H1 (cell line): ENCODE results near the gene SERPINE2. TPM values are rescaled to one million over a fixed set of nuclear protein-coding genes. Genes with fewer than 3 reads are reported as not detected.

Experiments used
- ATF2 ChIP-seq: IDR thresholded peaks from 2 replicates; pipeline ENCODE4 v1.6.1; 2012; ENCODE audit warnings: low read length, inconsistent platforms
- BACH1 ChIP-seq: IDR thresholded peaks from 2 replicates; pipeline ENCODE4 v1.6.1; 2012; ENCODE audit warnings: low read length, improper control_type of control experiment
- CHD7 ChIP-seq: fragments of 300-600 bp; sonication (generic); IDR thresholded peaks from 2 replicates; pipeline ENCODE4 v1.7.1; 2012; ENCODE audit warnings: low read length, moderate library complexity, mild to moderate bottlenecking, inconsistent platforms; ENCODE audit not compliant: insufficient replicate concordance
- EGR1 ChIP-seq: IDR thresholded peaks from 2 replicates; pipeline ENCODE4 v1.6.1; 2011; ENCODE audit warnings: low read depth, low read length, borderline replicate concordance
- GABPA ChIP-seq: IDR thresholded peaks from 2 replicates; pipeline ENCODE4 v1.6.1; 2011; ENCODE audit warnings: mild to moderate bottlenecking, low read length, moderate library complexity, borderline replicate concordance; ENCODE audit not compliant: insufficient read depth
- RAD21 ChIP-seq, 2 experiments: IDR thresholded peaks in 1 of 2; conservative IDR thresholded peaks in 1 of 2; 2 replicates each; pipeline ENCODE4 v1.6.1; 2011; ENCODE audit warnings: low read depth in 2 of 2, low read length in 2 of 2, improper control_type of control experiment in 1 of 2, inconsistent platforms in 1 of 2, mild to moderate bottlenecking in 1 of 2, moderate library complexity in 1 of 2
- polyA plus RNA-seq, 7 experiments: library from polyadenylated mRNA; depleted of rRNA in 3 of 7; stranded (reverse) in 5 of 7; unstranded in 2 of 7; fragments of >200 nt in 5 of 7; fragments of 200-250 nt in 2 of 7; gene quantifications; 1 replicate in 5 of 7; 2 replicates in 1 of 7; 4 replicates in 1 of 7; pipeline versions ENCODE4 v1.2.1 to v1.2.3, GENCODE V29; 2011 to 2013; ENCODE audit warnings: missing spikeins in 2 of 7, mixed read lengths in 2 of 7
- total RNA-seq: library from RNA; stranded (reverse); fragmentation: NEBNext Ultra II Directional; extraction: Animal tissue kit (Norgen Biotek cat#: 25700); gene quantifications from 2 replicates; pipeline ENCODE4 v1.2.1, GENCODE V29; 2021

Gene SERPINE2
- total and polyA plus RNA-seq, 2 of the 8 experiments (the other 6 are each of a cell fraction or from before 2014, with no cell fraction given): 26.2 to 76.0 TPM

- TF ChIP-seq CHD7 (no peak), ATF2 (no peak), GABPA (no peak), EGR1 (no peak), RAD21 (IDR thresholded peaks at IDR 0.05 in 1 of 2, conservative IDR thresholded peaks at IDR 0.05 in 1 of 2; ENCODE audit: low read depth in 2 of 2, low read length in 2 of 2) (no peak), BACH1 (no peak)
- TF ChIP-seq, all 59 proteins: peak for 0
These were observed 71.1 kb downstream of the SERPINE2 start (continued) for GRCh38 chr2:223967981-223968380.
